WTC11 (cell line): ENCODE measurements around the gene CCDC85A.

ENCODE experiments used
- ATF6 ChIP-seq: sonication (generic); formaldehyde crosslinking; IDR thresholded peaks from 2 replicates; pipeline ENCODE4 v1.8.1; 2023; ENCODE audit warnings: mild to moderate bottlenecking, missing genetic modification reagents
- ESRRA ChIP-seq: sonication (generic); formaldehyde crosslinking; IDR thresholded peaks from 2 replicates; pipeline ENCODE4 v1.8.1; 2022; ENCODE audit warnings: mild to moderate bottlenecking, missing genetic modification reagents, borderline replicate concordance
- GABPB1 ChIP-seq: sonication (generic); formaldehyde crosslinking; IDR thresholded peaks from 2 replicates; pipeline ENCODE4 v1.8.1; 2023; ENCODE audit warnings: mild to moderate bottlenecking, missing genetic modification reagents
- MAX ChIP-seq: sonication (generic); formaldehyde crosslinking; IDR thresholded peaks from 2 replicates; pipeline ENCODE4 v1.8.0; 2022; ENCODE audit warnings: mild to moderate bottlenecking, missing genetic modification reagents
- NR1H2 ChIP-seq: sonication (generic); formaldehyde crosslinking; IDR thresholded peaks from 2 replicates; pipeline ENCODE4 v1.9.0; 2021; ENCODE audit warnings: mild to moderate bottlenecking, moderate library complexity, missing genetic modification reagents
- NR2C2 ChIP-seq: sonication (generic); formaldehyde crosslinking; IDR thresholded peaks from 2 replicates; pipeline ENCODE4 v1.8.0; 2022; ENCODE audit warnings: mild to moderate bottlenecking, missing genetic modification reagents
- SP1 ChIP-seq: sonication (generic); formaldehyde crosslinking; conservative IDR thresholded peaks from 2 replicates; pipeline ENCODE4 v1.8.1; 2022; ENCODE audit warnings: missing genetic modification reagents
- ZBTB43 ChIP-seq: sonication (generic); formaldehyde crosslinking; IDR thresholded peaks from 2 replicates; pipeline ENCODE4 v1.8.1; 2023; ENCODE audit warnings: mild to moderate bottlenecking, missing genetic modification reagents
- ZNF138 ChIP-seq: sonication (generic); formaldehyde crosslinking; conservative IDR thresholded peaks from 2 replicates; pipeline ENCODE4 v1.8.1; 2022; ENCODE audit warnings: mild to moderate bottlenecking, moderate library complexity, missing genetic modification reagents
- ZNF263 ChIP-seq: sonication (generic); formaldehyde crosslinking; IDR thresholded peaks from 2 replicates; pipeline ENCODE4 v1.8.1; 2022; ENCODE audit warnings: low read depth, mild to moderate bottlenecking, moderate library complexity, missing genetic modification reagents
- ZNF317 ChIP-seq: sonication (generic); formaldehyde crosslinking; IDR thresholded peaks from 2 replicates; pipeline ENCODE4 v1.8.1; 2023; ENCODE audit warnings: low read depth, mild to moderate bottlenecking, moderate library complexity, missing genetic modification reagents, borderline replicate concordance
- TF ChIP-seq, protein P1 (sequence below): fragments of 200-600 bp; IDR thresholded peaks from 2 replicates; pipeline ENCODE4 v1.8.0; 2022; ENCODE audit warnings: antibody characterized with exemption
- TF ChIP-seq, protein P2 (sequence below): sonication (generic); formaldehyde crosslinking; IDR thresholded peaks from 2 replicates; pipeline ENCODE4 v1.8.1; 2023; ENCODE audit warnings: mild to moderate bottlenecking, missing genetic modification reagents, moderate library complexity
- TF ChIP-seq, protein P3 (sequence below): sonication (generic); formaldehyde crosslinking; IDR thresholded peaks from 2 replicates; pipeline ENCODE4 v1.8.1; 2023; ENCODE audit warnings: mild to moderate bottlenecking, moderate library complexity, missing genetic modification reagents

DNA sequence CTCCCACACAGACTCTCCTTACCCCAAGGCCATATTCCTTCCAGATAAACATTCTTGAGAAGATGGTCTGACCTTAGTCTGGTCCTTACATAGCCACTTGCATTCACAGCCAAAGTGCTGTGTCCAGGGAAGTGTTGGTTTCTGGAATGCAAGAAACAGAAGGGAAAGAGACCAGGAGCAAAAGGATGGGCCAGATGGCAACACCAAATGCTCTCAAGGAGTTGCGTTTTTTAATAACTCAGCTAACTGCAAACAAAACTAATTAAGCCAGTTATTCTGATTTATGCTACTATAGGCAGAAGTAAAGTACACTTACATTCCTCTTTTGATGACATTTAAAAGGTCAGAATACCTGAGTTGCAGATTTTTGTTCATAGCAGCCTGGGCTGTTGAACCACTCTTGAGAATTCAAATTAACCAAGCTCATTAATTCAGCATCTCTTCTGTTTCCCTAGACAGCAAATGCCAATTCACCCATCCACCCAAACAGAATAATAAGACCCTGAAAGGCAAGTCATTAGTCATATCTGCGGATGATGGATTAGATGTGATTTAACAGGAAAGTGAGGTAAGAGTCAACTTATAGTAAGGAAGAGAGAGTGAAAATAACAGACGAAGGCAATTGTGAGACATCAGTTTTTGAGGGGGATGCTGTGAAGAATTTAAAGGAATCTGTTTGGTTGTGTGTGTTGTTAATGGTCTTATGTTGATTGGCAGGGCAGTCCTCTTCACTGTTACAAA is 18.8 kb downstream of the CCDC85A start:
- no peak for TF ChIP-seq ZNF263 (CRISPR knock-in tag)
- TF ChIP-seq, protein P1, sequence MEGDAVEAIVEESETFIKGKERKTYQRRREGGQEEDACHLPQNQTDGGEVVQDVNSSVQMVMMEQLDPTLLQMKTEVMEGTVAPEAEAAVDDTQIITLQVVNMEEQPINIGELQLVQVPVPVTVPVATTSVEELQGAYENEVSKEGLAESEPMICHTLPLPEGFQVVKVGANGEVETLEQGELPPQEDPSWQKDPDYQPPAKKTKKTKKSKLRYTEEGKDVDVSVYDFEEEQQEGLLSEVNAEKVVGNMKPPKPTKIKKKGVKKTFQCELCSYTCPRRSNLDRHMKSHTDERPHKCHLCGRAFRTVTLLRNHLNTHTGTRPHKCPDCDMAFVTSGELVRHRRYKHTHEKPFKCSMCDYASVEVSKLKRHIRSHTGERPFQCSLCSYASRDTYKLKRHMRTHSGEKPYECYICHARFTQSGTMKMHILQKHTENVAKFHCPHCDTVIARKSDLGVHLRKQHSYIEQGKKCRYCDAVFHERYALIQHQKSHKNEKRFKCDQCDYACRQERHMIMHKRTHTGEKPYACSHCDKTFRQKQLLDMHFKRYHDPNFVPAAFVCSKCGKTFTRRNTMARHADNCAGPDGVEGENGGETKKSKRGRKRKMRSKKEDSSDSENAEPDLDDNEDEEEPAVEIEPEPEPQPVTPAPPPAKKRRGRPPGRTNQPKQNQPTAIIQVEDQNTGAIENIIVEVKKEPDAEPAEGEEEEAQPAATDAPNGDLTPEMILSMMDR: no peak
- TF ChIP-seq MAX (CRISPR knock-in tag): no peak
- TF ChIP-seq ZNF138: no peak
- TF ChIP-seq ESRRA (CRISPR knock-in tag): no peak
- no peak for TF ChIP-seq ATF6 (CRISPR knock-in tag)
- TF ChIP-seq ZNF317: no peak
- no peak for TF ChIP-seq GABPB1 (CRISPR knock-in tag)
- TF ChIP-seq, protein P2, sequence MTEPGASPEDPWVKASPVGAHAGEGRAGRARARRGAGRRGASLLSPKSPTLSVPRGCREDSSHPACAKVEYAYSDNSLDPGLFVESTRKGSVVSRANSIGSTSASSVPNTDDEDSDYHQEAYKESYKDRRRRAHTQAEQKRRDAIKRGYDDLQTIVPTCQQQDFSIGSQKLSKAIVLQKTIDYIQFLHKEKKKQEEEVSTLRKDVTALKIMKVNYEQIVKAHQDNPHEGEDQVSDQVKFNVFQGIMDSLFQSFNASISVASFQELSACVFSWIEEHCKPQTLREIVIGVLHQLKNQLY (CRISPR knock-in tag): no peak
- TF ChIP-seq NR2C2: no peak
- no peak for TF ChIP-seq NR1H2 (CRISPR knock-in tag)
- TF ChIP-seq ZBTB43 (CRISPR knock-in tag): no peak
- no peak for TF ChIP-seq SP1
- TF ChIP-seq, protein P3, sequence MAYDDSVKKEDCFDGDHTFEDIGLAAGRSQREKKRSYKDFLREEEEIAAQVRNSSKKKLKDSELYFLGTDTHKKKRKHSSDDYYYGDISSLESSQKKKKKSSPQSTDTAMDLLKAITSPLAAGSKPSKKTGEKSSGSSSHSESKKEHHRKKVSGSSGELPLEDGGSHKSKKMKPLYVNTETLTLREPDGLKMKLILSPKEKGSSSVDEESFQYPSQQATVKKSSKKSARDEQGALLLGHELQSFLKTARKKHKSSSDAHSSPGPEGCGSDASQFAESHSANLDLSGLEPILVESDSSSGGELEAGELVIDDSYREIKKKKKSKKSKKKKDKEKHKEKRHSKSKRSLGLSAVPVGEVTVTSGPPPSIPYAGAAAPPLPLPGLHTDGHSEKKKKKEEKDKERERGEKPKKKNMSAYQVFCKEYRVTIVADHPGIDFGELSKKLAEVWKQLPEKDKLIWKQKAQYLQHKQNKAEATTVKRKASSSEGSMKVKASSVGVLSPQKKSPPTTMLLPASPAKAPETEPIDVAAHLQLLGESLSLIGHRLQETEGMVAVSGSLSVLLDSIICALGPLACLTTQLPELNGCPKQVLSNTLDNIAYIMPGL (CRISPR knock-in tag): no peak
